Mesothelial cell of epicardium (in vitro differentiated cells): ENCODE measurements around the gene B3GNT3. TPM values are rescaled to one million over a fixed set of nuclear protein-coding genes. Genes with fewer than 3 reads are reported as not detected.
A peak's percentile ranks its signal among the peaks of the same experiment; 100 is the strongest.

Experiments used
- DNase-seq, 2 experiments: peaks; one replicate each; pipeline ENCODE4 v3.0.0; 2021; ENCODE audit warnings: low spot score in 2 of 2; ENCODE audit not compliant: unreplicated experiment in 2 of 2
- H3K27ac Mint-ChIP-seq: 2 replicates; pipeline ENCODE4 v1.8.0; 2021; ENCODE audit warnings: mixed read lengths
- H3K27me3 Mint-ChIP-seq: 2 replicates; pipeline ENCODE4 v1.8.0; 2021; ENCODE audit warnings: low read depth, mixed read lengths
- H3K36me3 Mint-ChIP-seq: 2 replicates; pipeline ENCODE4 v1.8.0; 2021; ENCODE audit warnings: mixed read lengths
- H3K4me1 Mint-ChIP-seq: 2 replicates; pipeline ENCODE4 v1.8.0; 2021; ENCODE audit warnings: mixed read lengths
- H3K4me3 Mint-ChIP-seq: 2 replicates; pipeline ENCODE4 v1.8.0; 2021; ENCODE audit warnings: mild to moderate bottlenecking, moderate library complexity, mixed read lengths
- H3K9me3 Mint-ChIP-seq: 2 replicates; pipeline ENCODE4 v1.8.0; 2021; ENCODE audit warnings: mixed read lengths
- total RNA-seq: library from RNA; stranded (reverse); gene quantifications from 3 replicates; pipeline ENCODE4 v1.2.1, GENCODE V29; 2021
- TF ChIP-seq, protein P1 (sequence below): fragments of 200-600 bp; sonication (generic); IDR thresholded peaks from one replicate; pipeline ENCODE4 v1.5.0; 2021; ENCODE audit warnings: antibody characterized with exemption; ENCODE audit not compliant: unreplicated experiment

The B3GNT3 gene
- total RNA-seq, 1 donor from 2014 or later = not detected

- no peak overlapping the region for H3K27ac Mint-ChIP-seq
These were observed 32.3 kb upstream of the B3GNT3 start for GRCh38 chr19:17762505-17763229.

GRCh38 chr19:17764348-17764747 is 30.6 kb upstream of the B3GNT3 start:
- Mint-ChIP-seq H3K4me3 (no peak overlapping the region), H3K27me3 (peaks cover 6% of the 10 kb centered on the region), H3K9me3 (no peaks in the 10 kb centered on the region), H3K4me1 (peaks cover 5% of the 10 kb centered on the region), H3K36me3 (no peaks in the 10 kb centered on the region), H3K27ac (no peak overlapping the region)
- TF ChIP-seq, protein P1, sequence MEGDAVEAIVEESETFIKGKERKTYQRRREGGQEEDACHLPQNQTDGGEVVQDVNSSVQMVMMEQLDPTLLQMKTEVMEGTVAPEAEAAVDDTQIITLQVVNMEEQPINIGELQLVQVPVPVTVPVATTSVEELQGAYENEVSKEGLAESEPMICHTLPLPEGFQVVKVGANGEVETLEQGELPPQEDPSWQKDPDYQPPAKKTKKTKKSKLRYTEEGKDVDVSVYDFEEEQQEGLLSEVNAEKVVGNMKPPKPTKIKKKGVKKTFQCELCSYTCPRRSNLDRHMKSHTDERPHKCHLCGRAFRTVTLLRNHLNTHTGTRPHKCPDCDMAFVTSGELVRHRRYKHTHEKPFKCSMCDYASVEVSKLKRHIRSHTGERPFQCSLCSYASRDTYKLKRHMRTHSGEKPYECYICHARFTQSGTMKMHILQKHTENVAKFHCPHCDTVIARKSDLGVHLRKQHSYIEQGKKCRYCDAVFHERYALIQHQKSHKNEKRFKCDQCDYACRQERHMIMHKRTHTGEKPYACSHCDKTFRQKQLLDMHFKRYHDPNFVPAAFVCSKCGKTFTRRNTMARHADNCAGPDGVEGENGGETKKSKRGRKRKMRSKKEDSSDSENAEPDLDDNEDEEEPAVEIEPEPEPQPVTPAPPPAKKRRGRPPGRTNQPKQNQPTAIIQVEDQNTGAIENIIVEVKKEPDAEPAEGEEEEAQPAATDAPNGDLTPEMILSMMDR = no peak
- DNase-seq = no peak

More at GRCh38 chr19:17762505-17763229, 32.3 kb upstream of the B3GNT3 start:
- no peak for DNase-seq
- TF ChIP-seq, protein P1 = no peak
- Mint-ChIP-seq H3K36me3 (no peaks in the 10 kb centered on the region), H3K4me3 (no peak overlapping the region), H3K27me3 (peaks cover 6% of the 10 kb centered on the region), H3K4me1 (peaks cover 5% of the 10 kb centered on the region), H3K9me3 (no peaks in the 10 kb centered on the region)

- Mint-ChIP-seq H3K27me3 (peaks cover 6% of the 10 kb centered on the region), H3K27ac (no peak overlapping the region), H3K4me3 (no peak overlapping the region), H3K36me3 (no peaks in the 10 kb centered on the region), H3K9me3 (no peaks in the 10 kb centered on the region), H3K4me1 (peaks cover 5% of the 10 kb centered on the region)
- no peak for DNase-seq
- TF ChIP-seq, protein P1 = no peak
These were observed 29.8 kb upstream of the B3GNT3 start for GRCh38 chr19:17765069-17765618.

DNA sequence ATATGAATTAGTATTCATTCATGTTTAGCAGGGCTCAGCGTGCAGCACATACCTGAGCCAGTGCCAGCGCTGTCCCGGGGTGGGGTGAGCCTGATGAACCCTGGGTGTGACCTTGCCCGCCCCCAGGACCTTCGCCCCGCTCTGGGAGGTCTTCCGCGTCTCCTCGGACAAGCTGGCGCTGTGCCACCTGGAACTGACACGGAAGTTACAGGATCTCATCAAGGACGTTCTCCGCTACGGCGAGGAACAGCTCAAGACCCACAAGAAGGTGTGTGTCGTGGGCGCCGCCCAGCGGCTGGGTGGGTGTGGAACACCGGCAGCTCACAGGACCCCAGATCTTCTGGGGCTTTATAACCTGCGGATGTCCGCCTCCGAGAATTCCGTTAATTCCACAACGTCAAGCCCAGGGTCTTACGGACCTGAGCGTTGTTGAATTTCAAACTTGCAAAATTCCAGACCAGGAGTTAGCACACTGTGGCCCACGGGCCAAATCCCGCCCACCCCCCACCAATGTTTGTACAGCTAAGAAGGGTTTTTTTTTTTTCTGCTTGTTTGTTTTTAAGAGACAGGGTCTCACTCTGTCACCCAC is 28.3 kb upstream of the B3GNT3 start:
- peak overlapping the region; percentile 46 for H3K4me3 Mint-ChIP-seq
- H3K27me3 Mint-ChIP-seq = peaks cover 8% of the 10 kb centered on the region
- TF ChIP-seq, protein P1 = peak; percentile 70
- no peak overlapping the region for H3K27ac Mint-ChIP-seq
- peaks cover 5% of the 10 kb centered on the region for H3K4me1 Mint-ChIP-seq
- no peaks in the 10 kb centered on the region for H3K36me3 Mint-ChIP-seq
- H3K9me3 Mint-ChIP-seq = no peaks in the 10 kb centered on the region
- peak; percentile 65 to 83 for DNase-seq

DNA sequence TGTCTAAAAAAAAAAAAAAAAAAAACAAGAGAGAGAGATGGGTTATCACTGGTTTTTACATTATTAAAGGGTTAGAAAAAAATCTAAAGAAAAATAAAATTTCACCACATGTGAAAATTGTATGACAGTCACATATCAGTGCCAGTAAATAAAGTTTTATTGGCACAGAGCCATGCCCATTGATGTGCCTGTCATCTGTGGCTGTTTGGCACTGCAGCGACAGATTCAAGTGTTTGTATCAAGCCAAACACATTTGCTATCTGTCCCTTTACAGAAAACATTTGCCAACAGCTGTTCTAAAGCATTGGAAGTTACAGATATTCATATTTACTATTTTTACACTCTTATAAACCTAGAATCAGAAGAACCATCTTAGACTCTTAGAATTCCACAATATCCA is 27.4 kb upstream of the B3GNT3 start:
- no peak overlapping the region for H3K27ac Mint-ChIP-seq
- H3K9me3 Mint-ChIP-seq = no peaks in the 10 kb centered on the region
- TF ChIP-seq, protein P1 = no peak
- no peak overlapping the region for H3K4me3 Mint-ChIP-seq
- H3K4me1 Mint-ChIP-seq = peaks cover 5% of the 10 kb centered on the region
- H3K27me3 Mint-ChIP-seq = peaks cover 8% of the 10 kb centered on the region
- no peaks in the 10 kb centered on the region for H3K36me3 Mint-ChIP-seq
- no peak for DNase-seq
